Prostate gland (tissue), 2 donors: ENCODE measurements around the gene CCDC88A.

Experiments
- POLR2A ChIP-seq: fragments of 450-650 bp; IDR thresholded peaks from one replicate; pipeline ENCODE4 v1.6.1; 2016; ENCODE audit warnings: antibody characterized with exemption, mild to moderate bottlenecking
- POLR2AphosphoS5 ChIP-seq: sonication (generic); formaldehyde crosslinking; IDR thresholded peaks from one replicate; pipeline ENCODE4 v1.6.1; 2017; ENCODE audit warnings: antibody characterized with exemption
- TF ChIP-seq, protein P1 (sequence below), 4 experiments: fragments of 200-600 bp in 2 of 4; fragments of 450-650 bp in 2 of 4; sonication (generic) in 2 of 4; IDR thresholded peaks; 1 replicate in 3 of 4; 2 replicates in 1 of 4; pipeline ENCODE4 v1.5.1; 2016 to 2019; ENCODE audit warnings: antibody characterized with exemption in 4 of 4, mild to moderate bottlenecking in 2 of 4, moderate library complexity in 2 of 4

GRCh38 chr2:55357927-55358326 lies 61.7 kb downstream of the CCDC88A start:
- TF ChIP-seq, protein P1, sequence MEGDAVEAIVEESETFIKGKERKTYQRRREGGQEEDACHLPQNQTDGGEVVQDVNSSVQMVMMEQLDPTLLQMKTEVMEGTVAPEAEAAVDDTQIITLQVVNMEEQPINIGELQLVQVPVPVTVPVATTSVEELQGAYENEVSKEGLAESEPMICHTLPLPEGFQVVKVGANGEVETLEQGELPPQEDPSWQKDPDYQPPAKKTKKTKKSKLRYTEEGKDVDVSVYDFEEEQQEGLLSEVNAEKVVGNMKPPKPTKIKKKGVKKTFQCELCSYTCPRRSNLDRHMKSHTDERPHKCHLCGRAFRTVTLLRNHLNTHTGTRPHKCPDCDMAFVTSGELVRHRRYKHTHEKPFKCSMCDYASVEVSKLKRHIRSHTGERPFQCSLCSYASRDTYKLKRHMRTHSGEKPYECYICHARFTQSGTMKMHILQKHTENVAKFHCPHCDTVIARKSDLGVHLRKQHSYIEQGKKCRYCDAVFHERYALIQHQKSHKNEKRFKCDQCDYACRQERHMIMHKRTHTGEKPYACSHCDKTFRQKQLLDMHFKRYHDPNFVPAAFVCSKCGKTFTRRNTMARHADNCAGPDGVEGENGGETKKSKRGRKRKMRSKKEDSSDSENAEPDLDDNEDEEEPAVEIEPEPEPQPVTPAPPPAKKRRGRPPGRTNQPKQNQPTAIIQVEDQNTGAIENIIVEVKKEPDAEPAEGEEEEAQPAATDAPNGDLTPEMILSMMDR (IDR thresholded peaks at IDR 0.05) = no peak
- TF ChIP-seq POLR2AphosphoS5 (no peak), POLR2A (no peak)
